Omental fat pad (tissue), 4 donors: Measurements from ENCODE around the gene BAZ1B. TPM values are rescaled to one million over a fixed set of nuclear protein-coding genes. Genes with fewer than 3 reads are reported as not detected.
"Not testable (repeated sequence)": the region's sequence is repeated elsewhere in the genome, so short reads cannot be mapped to it uniquely, and the experiment has no call there.

ENCODE experiments used
- ATAC-seq: fragments of 150-250 bp; one replicate; pipeline ENCODE4 v1.9.1; 2016; ENCODE audit warnings: mild to moderate bottlenecking, moderate library complexity; ENCODE audit not compliant: low FRiP score
- DNase-seq: peaks from one replicate; pipeline ENCODE4 v3.0.0-alpha.2; 2019; ENCODE audit warnings: low spot score
- CTCF ChIP-seq, 3 donors: fragments of 450-650 bp; IDR thresholded peaks; one replicate each; pipeline ENCODE4 v1.5.1; 2016 to 2017; ENCODE audit warnings: antibody characterized with exemption in 3 of 3, mild to moderate bottlenecking in 3 of 3, moderate library complexity in 2 of 3
- total RNA-seq, 4 donors: library from RNA; depleted of rRNA; stranded (reverse); fragments of >200 nt; gene quantifications; one replicate each; pipeline ENCODE4 v1.1.0, GENCODE V29; 2016

Gene BAZ1B
- total RNA-seq, 4 donors from 2014 or later, result 42.9 to 61.4 (median 54.9) TPM

- no peak for DNase-seq
- no peak for ATAC-seq
- no peak for TF ChIP-seq CTCF (IDR thresholded peaks at IDR 0.05)
Measured at GRCh38 chr7:73418113-73418703, 103.9 kb downstream of the BAZ1B start.

- DNase-seq, ATAC-seq: not testable (repeated sequence)
Measured at GRCh38 chr7:73410541-73411131, 111.5 kb downstream of the BAZ1B start.

GRCh38 chr7:73404860-73405259 is 117.2 kb downstream of the BAZ1B start:
- ATAC-seq, DNase-seq: not testable (repeated sequence)

GRCh38 chr7:73399185-73400050 is 122.7 kb downstream of the BAZ1B start:
- peak; percentile 32 for DNase-seq
- not testable (repeated sequence) for ATAC-seq

- DNase-seq, result no peak
Measured at GRCh38 chr7:73397521-73398281, 124.4 kb downstream of the BAZ1B start.

GRCh38 chr7:73395538-73396503 is 126.3 kb downstream of the BAZ1B start:
- ATAC-seq, result no peak

More at GRCh38 chr7:73397521-73398281, 124.4 kb downstream of the BAZ1B start:
- no peak for ATAC-seq
- no peak for TF ChIP-seq CTCF (IDR thresholded peaks at IDR 0.05)

GRCh38 chr7:73394422-73394821 is 127.7 kb downstream of the BAZ1B start:
- DNase-seq, result no peak
- no peak for TF ChIP-seq CTCF (IDR thresholded peaks at IDR 0.05)
- no peak for ATAC-seq

More at GRCh38 chr7:73395538-73396503, 126.3 kb downstream of the BAZ1B start:
- no peak for DNase-seq
- no peak for TF ChIP-seq CTCF (IDR thresholded peaks at IDR 0.05)
